ENCODE data around the gene CHST14. TPM values are rescaled to one million over a fixed set of nuclear protein-coding genes. Genes with fewer than 3 reads are reported as not detected.

The CHST14 gene
- polyA plus RNA-seq, 4 donors, result 31.5 to 48.4 (median 35.0) TPM

DNA sequence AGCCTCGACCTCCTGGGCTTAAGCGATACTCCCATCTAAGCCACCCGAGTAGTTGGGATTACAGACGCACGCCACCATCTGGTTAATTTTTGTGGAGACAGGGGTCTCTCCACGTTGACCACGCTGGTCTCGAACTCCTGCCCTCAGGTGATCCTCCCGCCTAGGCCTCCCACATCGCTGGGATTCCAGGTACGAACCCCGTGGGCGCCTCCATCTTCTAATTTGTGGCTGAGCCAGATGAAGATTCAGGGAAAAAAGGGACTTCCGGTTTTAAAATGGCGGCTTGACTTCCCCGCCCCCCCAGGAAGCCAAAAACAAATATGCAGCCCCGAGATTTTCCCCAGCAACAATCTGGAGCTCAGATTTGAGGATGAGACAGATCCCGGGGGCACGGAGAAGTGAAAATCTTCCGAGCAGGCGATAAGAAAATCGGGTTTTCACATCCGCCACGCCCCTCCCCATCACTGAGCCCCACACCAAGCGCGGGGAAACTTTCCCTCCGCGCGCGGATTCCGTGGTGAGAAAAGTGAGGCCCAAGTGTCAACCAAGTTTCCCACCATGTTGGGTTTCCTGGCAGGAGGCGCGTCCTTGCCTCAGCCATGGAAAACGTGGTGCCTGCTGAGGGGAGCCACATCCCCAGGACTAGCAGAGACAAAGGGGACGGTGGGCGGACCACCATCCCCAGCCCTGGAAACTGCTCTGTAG, 15.4 kb downstream of the CHST14 start:
- DNase-seq (ENCODE audit: low read depth in 4 of 4, low spot score in 2 of 4), result no peak

DNA sequence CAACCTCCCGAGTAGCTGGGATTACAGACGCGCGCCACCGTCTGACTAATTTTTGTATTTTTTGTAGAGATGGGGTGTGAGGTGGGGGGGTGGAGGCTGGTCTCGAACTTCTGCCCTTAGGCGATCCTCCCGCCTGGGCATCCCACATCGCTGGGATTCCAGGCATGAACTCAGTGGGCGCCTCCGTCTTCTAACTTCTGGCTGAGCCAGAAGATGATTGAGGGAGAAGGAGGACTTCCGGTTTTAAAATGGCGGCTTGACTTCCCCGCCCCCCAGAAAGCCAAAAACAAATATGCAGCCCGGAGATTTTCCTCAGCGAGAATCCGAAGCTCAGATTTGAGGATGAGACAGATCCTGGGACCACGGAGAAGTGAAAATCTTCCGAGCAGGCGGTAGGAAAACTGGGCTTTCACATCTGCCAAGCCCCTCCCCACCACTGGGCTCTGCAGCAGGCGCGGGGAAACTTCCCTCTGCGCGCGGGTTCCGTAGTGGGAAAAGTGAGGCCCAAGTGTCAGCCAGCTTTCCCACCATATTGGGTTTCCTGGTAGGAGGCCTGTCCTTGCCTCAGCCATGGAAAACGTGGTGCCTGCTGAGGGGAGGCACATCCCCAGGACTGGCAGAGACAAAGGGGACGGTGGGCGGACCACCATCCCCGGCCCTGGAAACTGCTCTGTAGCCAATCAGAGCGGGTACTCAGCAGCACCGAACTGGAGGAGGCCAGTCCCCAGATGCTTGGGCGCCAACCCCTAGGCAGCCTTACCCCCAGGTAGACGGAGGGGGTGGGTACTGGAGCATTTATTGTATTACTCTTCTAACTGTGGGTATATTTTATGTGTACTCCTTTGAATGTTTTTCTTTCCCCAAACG, 17.3 kb downstream of the CHST14 start:
- no peak for DNase-seq (ENCODE audit: low read depth in 4 of 4, low spot score in 2 of 4)

DNA sequence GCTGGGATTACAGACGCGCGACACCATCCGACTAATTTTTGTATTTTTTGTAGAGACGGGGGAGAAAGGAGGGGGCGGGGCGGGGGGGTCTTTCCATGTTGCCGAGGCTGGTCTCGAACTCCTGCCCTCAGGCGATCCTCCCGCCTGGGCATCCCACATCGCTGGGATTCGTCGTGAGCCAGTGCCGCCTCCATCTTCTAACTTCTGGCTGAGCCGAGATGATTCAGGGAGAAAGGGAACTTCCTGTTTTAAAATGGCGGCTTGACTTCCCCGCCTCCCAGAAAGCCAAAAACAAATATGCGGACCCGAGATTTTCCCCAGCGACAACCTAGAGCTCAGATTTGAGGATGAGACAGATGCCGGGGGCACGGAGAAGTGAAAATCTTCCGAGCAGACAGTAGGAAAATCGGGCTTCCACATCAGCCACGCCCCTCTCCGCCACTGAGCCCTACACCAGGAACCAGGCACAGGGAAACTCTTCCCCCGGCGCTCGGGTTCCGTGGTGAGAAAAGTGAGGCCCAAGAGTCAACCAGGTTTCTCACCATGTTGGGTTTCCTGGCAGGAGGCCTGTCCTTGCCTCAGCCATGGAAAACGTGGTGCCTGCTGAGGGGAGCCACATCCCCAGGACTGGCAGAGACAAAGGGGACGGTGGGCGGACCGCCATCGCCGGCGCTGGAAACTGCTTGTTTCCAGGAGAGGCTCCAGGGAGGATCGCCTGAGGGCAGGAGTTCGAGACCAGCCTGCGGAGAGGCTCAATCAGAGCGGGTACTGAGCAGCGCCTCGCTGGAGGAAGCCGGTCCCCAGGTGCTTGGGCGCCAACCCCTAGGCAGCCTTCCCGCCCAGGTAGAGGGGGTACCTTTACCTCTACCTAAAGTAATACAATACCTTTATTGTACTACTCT, 18.7 kb downstream of the CHST14 start:
- DNase-seq (ENCODE audit: low read depth in 4 of 4, low spot score in 2 of 4), result no peak

GRCh38 chr15:40493089-40493840, 22.5 kb downstream of the CHST14 start:
- no peak for DNase-seq (ENCODE audit: low read depth in 4 of 4, low spot score in 2 of 4)

GRCh38 chr15:40495516-40495915, 24.7 kb downstream of the CHST14 start:
- DNase-seq (ENCODE audit: low read depth in 4 of 4, low spot score in 2 of 4), result no peak

GRCh38 chr15:40498418-40498817, 27.6 kb downstream of the CHST14 start:
- DNase-seq (ENCODE audit: low read depth in 4 of 4, low spot score in 2 of 4), result no peak

DNA sequence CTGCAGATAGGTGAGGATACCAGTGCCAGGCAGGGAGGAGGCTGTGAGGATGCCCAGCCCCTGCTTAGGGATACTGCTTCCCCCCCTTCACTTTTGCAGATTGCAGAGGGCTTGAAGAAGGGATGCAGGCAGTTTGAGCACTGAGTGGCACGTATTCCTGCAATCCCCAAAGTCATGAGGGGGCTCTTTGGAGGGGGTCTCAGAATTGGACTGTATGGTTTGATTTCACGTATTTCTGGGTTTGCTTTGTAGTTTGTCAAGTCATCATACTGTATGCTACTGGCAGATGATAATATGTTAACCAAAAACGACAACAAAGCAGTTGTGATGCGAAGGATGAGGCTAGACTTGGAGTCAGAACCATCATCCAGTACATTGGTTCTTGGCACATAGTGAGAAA, 28.1 kb downstream of the CHST14 start:
- DNase-seq (ENCODE audit: low read depth in 4 of 4, low spot score in 2 of 4), result no peak

- DNase-seq (ENCODE audit: low read depth in 4 of 4, low spot score in 2 of 4), result no peak
Observed at GRCh38 chr15:40499931-40500330, 29.1 kb downstream of the CHST14 start.

DNA sequence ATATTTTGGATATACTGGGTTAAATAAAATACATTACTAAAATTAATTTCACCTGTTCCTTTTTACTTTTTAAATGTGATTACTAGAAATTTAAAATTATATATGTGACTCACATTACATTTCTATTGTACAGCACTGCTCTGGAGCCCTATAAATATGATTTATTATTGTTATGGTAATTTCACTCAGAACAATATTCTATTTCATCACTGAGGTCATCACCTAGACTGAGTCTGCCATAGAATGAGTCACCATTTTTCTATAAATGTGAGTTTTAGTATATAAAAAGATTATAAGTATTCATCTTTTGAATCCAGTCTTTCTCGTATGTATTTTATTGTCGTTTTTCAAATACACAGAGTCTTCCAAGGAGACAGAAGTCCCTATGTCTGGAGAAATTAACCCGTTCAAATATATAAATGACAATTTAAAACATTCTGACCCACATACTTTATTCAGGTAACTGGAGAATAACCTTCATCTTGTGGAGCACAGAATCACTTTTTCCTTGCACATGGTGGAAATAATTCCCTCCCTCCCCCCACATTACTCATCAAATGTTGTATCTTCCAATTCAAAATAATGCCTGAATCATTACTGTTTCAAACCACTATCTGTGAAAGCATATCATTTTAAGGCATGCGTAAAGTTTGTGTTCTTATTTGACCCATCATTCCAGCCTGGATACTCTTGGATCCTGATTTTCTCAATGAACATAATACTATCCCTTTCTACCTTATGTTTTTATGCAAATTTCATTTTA, 30.0 kb downstream of the CHST14 start:
- no peak for DNase-seq (ENCODE audit: low read depth in 4 of 4, low spot score in 2 of 4)

DNA sequence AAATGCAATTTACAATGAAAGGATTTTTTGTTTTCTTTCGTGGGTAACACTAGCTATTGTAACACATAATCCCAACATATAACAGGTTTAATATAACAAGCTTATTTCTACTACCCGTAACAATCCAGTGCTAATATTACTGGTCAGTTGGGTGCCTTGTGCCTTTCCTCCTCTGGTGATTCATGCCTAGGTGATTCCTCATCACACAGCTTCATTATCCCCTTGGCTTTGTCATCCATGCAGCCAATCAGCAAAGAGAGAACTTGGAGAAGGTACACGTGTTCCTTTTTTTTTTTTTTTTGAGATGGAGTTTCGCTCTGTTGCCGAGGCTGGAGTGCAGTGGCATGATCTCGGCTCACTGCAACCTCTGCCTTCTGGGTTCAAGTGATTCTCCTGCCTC, 30.7 kb downstream of the CHST14 start:
- DNase-seq (ENCODE audit: low read depth in 4 of 4, low spot score in 2 of 4), result no peak

GRCh38 chr15:40506964-40507571, 36.3 kb downstream of the CHST14 start:
- DNase-seq (ENCODE audit: low read depth in 4 of 4, low spot score in 2 of 4), result peak in 2 of 4 donors; percentile 64 to 77

GRCh38 chr15:40508216-40508615, 37.4 kb downstream of the CHST14 start:
- no peak for DNase-seq (ENCODE audit: low read depth in 4 of 4, low spot score in 2 of 4)

GRCh38 chr15:40510201-40510600, 39.4 kb downstream of the CHST14 start:
- no peak for DNase-seq (ENCODE audit: low read depth in 4 of 4, low spot score in 2 of 4)

- DNase-seq (ENCODE audit: low read depth in 4 of 4, low spot score in 2 of 4), result peak in 1 of 4 donors; percentile 3
Observed at GRCh38 chr15:40511093-40511471, 40.3 kb downstream of the CHST14 start.

DNA sequence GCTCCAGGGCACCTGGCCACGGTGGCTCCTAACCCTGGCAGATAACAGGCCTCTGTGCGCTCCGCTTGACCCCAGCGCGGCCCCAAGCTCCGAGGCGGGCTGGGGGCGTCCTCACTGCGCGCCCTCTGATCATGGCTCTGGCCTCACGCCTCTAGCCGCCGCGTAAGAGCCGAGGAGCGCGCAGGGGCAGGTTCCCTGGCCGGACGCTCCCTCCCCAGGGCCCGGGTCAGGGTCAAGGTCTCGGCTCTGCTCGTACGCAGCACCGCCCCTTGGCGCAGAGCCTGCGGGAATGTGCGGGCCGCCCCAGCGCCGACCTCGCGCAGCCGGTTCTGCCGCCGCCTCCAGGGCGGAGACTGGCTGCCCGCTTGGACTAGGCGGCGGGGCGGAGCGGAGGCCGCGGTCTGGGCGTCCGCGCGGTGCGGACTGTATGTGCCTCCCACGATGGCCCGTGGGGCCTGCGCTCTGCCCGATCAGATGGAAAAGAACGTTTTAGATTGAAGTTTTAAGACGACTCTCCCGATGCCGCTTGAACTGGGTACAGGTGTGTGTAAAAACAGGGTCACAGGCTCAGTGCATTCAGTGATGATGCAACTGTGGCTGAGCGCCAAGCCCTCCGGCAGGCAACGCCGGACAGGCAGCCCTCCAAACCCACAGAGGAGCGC, 40.8 kb downstream of the CHST14 start:
- DNase-seq (ENCODE audit: low read depth in 4 of 4, low spot score in 2 of 4), result peak in 2 of 4 donors; percentile 24 to 41

GRCh38 chr15:40512440-40512839, 41.7 kb downstream of the CHST14 start:
- DNase-seq (ENCODE audit: low read depth in 4 of 4, low spot score in 2 of 4), result no peak

- no peak for DNase-seq (ENCODE audit: low read depth in 4 of 4, low spot score in 2 of 4)
Observed at GRCh38 chr15:40513609-40514008, 42.8 kb downstream of the CHST14 start.

GRCh38 chr15:40516322-40516721, 45.5 kb downstream of the CHST14 start:
- no peak for DNase-seq (ENCODE audit: low read depth in 4 of 4, low spot score in 2 of 4)
